Gastroesophageal sphincter (tissue), 4 donors: Measurements from ENCODE around the gene CEP89. TPM values are rescaled to one million over a fixed set of nuclear protein-coding genes. Genes with fewer than 3 reads are reported as not detected.

Experiments
- ATAC-seq: fragments of 150-250 bp; one replicate; pipeline ENCODE4 v1.9.1; 2016; ENCODE audit warnings: mild to moderate bottlenecking, moderate library complexity
- H3K27ac ChIP-seq, 4 donors: fragments of 200-600 bp; sonication (generic) in 3 of 4; 1 replicate in 3 of 4; 2 replicates in 1 of 4; pipeline ENCODE4 v1.5.1; 2016 to 2019
- H3K27me3 ChIP-seq: fragments of 200-600 bp; sonication (generic); one replicate; pipeline ENCODE4 v1.5.1; 2019
- H3K36me3 ChIP-seq, 2 donors: fragments of 200-600 bp; sonication (generic); one replicate each; pipeline ENCODE4 v1.5.1; 2019; ENCODE audit warnings: control low read depth in 1 of 2
- H3K4me1 ChIP-seq, 3 donors: fragments of 200-600 bp; sonication (generic); 1 replicate in 2 of 3; 2 replicates in 1 of 3; pipeline ENCODE4 v1.5.1; 2016 to 2019; ENCODE audit warnings: control low read depth in 2 of 3
- H3K4me3 ChIP-seq, 2 donors: fragments of 200-600 bp; sonication (generic); one replicate each; pipeline ENCODE4 v1.5.1; 2019; ENCODE audit warnings: mild to moderate bottlenecking in 1 of 2, moderate library complexity in 1 of 2
- H3K9me3 ChIP-seq, 3 donors: fragments of 200-600 bp; sonication (generic); one replicate each; pipeline ENCODE4 v1.5.1; 2017 to 2019; ENCODE audit warnings: control low read depth in 2 of 3
- EP300 ChIP-seq: sonication (generic); formaldehyde crosslinking; IDR thresholded peaks from one replicate; pipeline ENCODE4 v1.6.1; 2017; ENCODE audit warnings: antibody characterized with exemption, mild to moderate bottlenecking
- POLR2A ChIP-seq, 2 donors: fragments of 450-650 bp; IDR thresholded peaks; one replicate each; pipeline ENCODE4 v1.6.1; 2017; ENCODE audit warnings: antibody characterized with exemption in 2 of 2, mild to moderate bottlenecking in 2 of 2, moderate library complexity in 1 of 2
- POLR2AphosphoS5 ChIP-seq: sonication (generic); formaldehyde crosslinking; IDR thresholded peaks from one replicate; pipeline ENCODE4 v1.6.1; 2017; ENCODE audit warnings: antibody characterized with exemption
- WGBS, 2 donors: methylation state at CpG; one replicate each; pipeline ENCODE4 v1.1.5; 2018; ENCODE audit warnings: low coverage in 1 of 2; 5-methylcytosine and 5-hydroxymethylcytosine counted together
- total RNA-seq, 4 donors: library from RNA; depleted of rRNA; stranded (reverse); fragments of >200 nt; gene quantifications; one replicate each; pipeline ENCODE4 v1.1.0, GENCODE V29; 2016
- TF ChIP-seq, protein P1 (sequence below), 4 experiments: fragments of 200-600 bp in 2 of 4; fragments of 450-650 bp in 2 of 4; sonication (generic) in 1 of 4; IDR thresholded peaks; one replicate each; pipeline ENCODE4 v1.5.1; 2017 to 2019; ENCODE audit warnings: antibody characterized with exemption in 4 of 4, mild to moderate bottlenecking in 2 of 4, moderate library complexity in 2 of 4

Gene CEP89
- total RNA-seq, 4 donors from 2014 or later = 14.8 to 21.9 (median 20.2) TPM

DNA sequence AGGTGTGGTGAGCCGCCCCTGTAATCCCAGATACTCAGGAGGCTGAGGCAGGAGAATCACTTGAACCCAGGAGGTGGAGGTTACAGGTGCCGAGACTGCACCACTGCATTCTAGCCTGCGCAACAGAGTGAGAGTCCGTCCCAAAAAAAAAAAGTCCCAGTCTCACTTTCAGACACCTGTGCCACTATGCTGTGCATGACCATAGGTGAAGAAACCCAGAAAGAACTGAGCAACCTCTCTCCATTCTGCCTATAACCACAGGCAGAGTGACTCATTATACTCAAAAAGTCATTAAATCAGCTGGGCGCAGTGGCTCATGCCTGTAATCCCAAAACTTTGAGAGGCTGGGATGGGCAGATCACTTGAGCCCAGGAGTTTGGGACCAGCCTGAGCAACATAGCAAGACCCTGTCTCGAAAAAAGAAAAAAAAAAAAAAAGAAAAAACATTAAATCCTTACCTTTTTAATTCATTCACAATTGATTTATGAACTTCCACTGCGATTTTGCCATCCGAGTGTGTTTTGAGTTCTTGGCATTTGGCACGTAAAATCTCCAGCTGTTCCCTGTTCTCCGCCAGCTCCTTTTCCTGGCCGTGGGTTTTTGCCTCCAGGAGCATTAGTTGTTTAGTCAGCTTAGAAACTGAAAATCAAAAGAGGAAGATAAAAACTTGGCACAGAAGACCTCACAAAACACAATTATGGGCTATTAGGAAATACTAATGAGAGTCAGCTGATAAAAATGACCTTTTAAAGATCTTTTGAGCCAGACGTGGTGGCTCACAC is 56.7 kb downstream of the CEP89 start:
- TF ChIP-seq EP300 (no peak), POLR2AphosphoS5 (no peak), POLR2A (IDR thresholded peaks at IDR 0.05) (no peak)
- TF ChIP-seq, protein P1, sequence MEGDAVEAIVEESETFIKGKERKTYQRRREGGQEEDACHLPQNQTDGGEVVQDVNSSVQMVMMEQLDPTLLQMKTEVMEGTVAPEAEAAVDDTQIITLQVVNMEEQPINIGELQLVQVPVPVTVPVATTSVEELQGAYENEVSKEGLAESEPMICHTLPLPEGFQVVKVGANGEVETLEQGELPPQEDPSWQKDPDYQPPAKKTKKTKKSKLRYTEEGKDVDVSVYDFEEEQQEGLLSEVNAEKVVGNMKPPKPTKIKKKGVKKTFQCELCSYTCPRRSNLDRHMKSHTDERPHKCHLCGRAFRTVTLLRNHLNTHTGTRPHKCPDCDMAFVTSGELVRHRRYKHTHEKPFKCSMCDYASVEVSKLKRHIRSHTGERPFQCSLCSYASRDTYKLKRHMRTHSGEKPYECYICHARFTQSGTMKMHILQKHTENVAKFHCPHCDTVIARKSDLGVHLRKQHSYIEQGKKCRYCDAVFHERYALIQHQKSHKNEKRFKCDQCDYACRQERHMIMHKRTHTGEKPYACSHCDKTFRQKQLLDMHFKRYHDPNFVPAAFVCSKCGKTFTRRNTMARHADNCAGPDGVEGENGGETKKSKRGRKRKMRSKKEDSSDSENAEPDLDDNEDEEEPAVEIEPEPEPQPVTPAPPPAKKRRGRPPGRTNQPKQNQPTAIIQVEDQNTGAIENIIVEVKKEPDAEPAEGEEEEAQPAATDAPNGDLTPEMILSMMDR (IDR thresholded peaks at IDR 0.05) = no peak
- no peaks in the 10 kb centered on the region for H3K27me3 ChIP-seq
- no peaks in the 10 kb centered on the region for H3K9me3 ChIP-seq
- no peak overlapping the region for H3K4me3 ChIP-seq
- WGBS, 2 donors = 70 to 81% methylated on average over 8 of the region's 12 CpGs
- ATAC-seq = no peak
- no peak overlapping the region for H3K27ac ChIP-seq
- H3K4me1 ChIP-seq = no peaks in the 10 kb centered on the region
- peaks cover 0 to 90% of the 10 kb centered on the region in 2 donors for H3K36me3 ChIP-seq

DNA sequence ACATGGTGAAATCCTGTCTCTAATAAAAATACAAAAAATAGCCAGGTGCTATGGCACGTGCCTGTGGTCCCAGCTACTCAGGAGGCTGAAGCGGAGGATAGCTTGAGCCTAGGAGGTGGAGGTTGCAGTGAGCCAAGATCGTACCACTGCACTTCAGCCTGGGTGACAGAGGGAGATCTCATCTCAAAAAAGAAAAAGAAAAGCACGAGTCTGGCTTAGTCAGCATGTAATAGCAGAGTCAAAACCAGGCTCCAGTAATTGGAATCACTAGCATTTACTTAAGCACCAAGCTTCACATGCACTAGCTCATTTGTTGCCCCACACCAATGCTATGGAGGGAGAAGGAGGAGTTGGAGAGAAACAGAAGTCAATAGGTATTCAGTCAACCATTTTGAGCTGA is 60.3 kb downstream of the CEP89 start:
- H3K4me3 ChIP-seq = no peak overlapping the region
- H3K27ac ChIP-seq = no peak overlapping the region
- no peaks in the 10 kb centered on the region for H3K4me1 ChIP-seq
- no peak for TF ChIP-seq POLR2AphosphoS5
- TF ChIP-seq, protein P1 (IDR thresholded peaks at IDR 0.05) = no peak
- no peak for TF ChIP-seq EP300
- TF ChIP-seq POLR2A (IDR thresholded peaks at IDR 0.05) = no peak
- whole genome bisulfite sequencing, 2 donors = 78 to 94% methylated on average over 1 to 2 of the region's 4 CpGs
- ATAC-seq = no peak
- peaks cover 0 to 90% of the 10 kb centered on the region in 2 donors for H3K36me3 ChIP-seq
- H3K9me3 ChIP-seq = no peaks in the 10 kb centered on the region
- no peaks in the 10 kb centered on the region for H3K27me3 ChIP-seq

DNA sequence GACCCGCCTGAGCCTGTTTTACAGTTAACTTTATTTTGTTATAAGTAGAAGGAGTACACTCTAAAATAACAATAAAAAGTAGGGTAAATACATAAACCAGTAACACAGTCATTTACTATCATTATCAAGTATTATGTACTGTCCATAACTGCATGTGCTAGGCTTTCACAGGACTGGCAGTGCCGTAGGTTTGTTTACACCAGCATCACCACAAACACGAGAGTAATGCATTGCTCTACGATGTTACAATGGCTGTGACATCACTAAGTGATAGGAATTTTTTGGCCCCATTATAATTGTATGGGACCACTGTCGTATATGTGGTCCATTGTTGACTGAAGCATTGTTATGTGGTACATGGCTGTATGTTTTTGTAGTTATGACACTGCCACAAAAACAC is 60.9 kb downstream of the CEP89 start:
- 86 to 100% methylated on average over 4 to 5 of the region's 5 CpGs for WGBS, 2 donors
- Histone ChIP-seq H3K27ac (no peak overlapping the region), H3K4me3 (no peak overlapping the region), H3K27me3 (no peaks in the 10 kb centered on the region), H3K36me3 (peaks cover 0 to 86% of the 10 kb centered on the region in 2 donors), H3K4me1 (no peaks in the 10 kb centered on the region), H3K9me3 (peaks cover 0 to 3% (median 0%) of the 10 kb centered on the region in 3 donors)
- TF ChIP-seq POLR2A (IDR thresholded peaks at IDR 0.05) (no peak), POLR2AphosphoS5 (no peak), EP300 (no peak)
- TF ChIP-seq, protein P1 (IDR thresholded peaks at IDR 0.05) = no peak
- no peak for ATAC-seq

DNA sequence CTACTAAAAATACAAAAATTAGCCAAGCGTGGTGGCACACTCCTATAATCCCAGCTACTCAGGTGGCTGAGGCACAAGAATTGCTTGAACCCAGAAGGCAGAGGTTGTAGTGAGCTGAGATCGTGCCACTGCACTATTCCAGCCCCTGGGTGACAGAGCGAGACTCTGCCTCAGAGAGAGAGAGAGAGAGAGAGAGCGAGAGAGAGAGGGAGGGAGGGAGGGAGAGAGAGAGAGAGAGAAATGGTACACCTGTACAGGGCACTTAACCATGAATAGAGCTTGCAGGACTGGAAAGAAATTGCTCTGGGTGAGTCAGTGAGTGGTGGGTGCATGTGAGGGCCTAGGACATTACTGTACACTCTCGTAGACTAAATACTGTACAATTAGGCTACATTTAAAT is 61.7 kb downstream of the CEP89 start:
- no peaks in the 10 kb centered on the region for H3K4me1 ChIP-seq
- no peak overlapping the region for H3K27ac ChIP-seq
- H3K27me3 ChIP-seq = no peaks in the 10 kb centered on the region
- ATAC-seq = no peak
- H3K9me3 ChIP-seq = peaks cover 0 to 11% (median 0%) of the 10 kb centered on the region in 3 donors
- H3K4me3 ChIP-seq = no peak overlapping the region
- peaks cover 0 to 86% of the 10 kb centered on the region in 2 donors for H3K36me3 ChIP-seq
- 89 to 90% methylated on average over 4 of the region's 5 CpGs for WGBS, 2 donors
- TF ChIP-seq, protein P1 (IDR thresholded peaks at IDR 0.05) = no peak
- TF ChIP-seq POLR2AphosphoS5 (no peak), POLR2A (IDR thresholded peaks at IDR 0.05) (no peak), EP300 (no peak)

DNA sequence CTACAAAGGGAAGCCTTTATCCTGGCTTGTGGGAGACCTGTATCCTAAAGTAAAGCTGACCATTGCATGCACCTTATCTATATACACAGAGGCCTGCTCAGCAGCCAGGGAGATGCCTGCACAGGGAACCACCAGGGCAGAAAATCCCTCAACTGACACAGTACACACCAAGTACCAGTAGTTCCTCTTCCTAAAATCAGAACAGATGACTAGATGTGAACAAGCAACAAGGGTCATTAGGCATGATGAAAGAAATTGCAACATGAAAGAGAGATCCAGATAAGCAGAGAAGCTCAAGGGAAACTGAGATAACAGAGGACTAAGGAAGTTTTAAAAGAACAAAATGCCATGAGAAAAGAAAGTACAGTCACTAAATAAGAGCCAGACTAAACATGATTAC is 62.5 kb downstream of the CEP89 start:
- H3K27ac ChIP-seq = no peak overlapping the region
- TF ChIP-seq, protein P1 (IDR thresholded peaks at IDR 0.05) = no peak
- TF ChIP-seq POLR2A (IDR thresholded peaks at IDR 0.05) (no peak), EP300 (no peak), POLR2AphosphoS5 (no peak)
- peaks cover 0 to 84% of the 10 kb centered on the region in 2 donors for H3K36me3 ChIP-seq
- H3K4me3 ChIP-seq = no peak overlapping the region
- no peaks in the 10 kb centered on the region for H3K4me1 ChIP-seq
- no peaks in the 10 kb centered on the region for H3K27me3 ChIP-seq
- no peak for ATAC-seq
- H3K9me3 ChIP-seq = peaks cover 0 to 13% (median 0%) of the 10 kb centered on the region in 3 donors
